NB4 (cell line): ENCODE measurements around the gene VASN.

ENCODE experiments used
- POLR2A ChIP-seq: IDR thresholded peaks from 2 replicates; pipeline ENCODE4 v1.6.1; 2011; ENCODE audit warnings: mild to moderate bottlenecking; ENCODE audit not compliant: insufficient read length; ENCODE audit errors: extremely low read depth
- TF ChIP-seq, protein P1 (sequence below): IDR thresholded peaks from one replicate; pipeline ENCODE4 v1.5.1; 2012; ENCODE audit warnings: low read depth, low read length

DNA sequence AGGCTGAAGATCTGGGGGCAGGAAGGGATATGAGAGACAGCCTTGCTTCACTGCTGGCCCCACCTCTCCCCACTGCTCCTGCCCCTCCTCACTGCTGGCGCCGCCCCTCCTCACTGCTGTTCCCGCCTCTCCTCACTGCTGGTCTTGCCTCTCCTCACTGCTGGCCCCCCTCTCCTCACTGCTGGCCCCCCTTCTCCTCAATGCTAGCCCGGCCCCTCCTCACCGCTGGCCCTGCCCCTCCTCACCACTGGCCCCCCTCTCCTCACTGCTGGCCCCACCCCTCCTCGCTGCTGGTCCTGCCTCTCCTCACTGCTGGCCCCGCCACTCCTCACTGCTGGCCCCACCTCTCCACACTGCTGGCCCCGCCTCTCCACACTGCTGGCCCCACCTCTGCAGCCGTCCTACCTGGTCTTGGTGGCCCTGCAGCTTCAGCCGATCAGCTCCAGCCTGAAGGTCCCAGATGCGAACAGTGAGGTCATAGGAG, 11.1 kb upstream of the VASN start:
- TF ChIP-seq, protein P1, sequence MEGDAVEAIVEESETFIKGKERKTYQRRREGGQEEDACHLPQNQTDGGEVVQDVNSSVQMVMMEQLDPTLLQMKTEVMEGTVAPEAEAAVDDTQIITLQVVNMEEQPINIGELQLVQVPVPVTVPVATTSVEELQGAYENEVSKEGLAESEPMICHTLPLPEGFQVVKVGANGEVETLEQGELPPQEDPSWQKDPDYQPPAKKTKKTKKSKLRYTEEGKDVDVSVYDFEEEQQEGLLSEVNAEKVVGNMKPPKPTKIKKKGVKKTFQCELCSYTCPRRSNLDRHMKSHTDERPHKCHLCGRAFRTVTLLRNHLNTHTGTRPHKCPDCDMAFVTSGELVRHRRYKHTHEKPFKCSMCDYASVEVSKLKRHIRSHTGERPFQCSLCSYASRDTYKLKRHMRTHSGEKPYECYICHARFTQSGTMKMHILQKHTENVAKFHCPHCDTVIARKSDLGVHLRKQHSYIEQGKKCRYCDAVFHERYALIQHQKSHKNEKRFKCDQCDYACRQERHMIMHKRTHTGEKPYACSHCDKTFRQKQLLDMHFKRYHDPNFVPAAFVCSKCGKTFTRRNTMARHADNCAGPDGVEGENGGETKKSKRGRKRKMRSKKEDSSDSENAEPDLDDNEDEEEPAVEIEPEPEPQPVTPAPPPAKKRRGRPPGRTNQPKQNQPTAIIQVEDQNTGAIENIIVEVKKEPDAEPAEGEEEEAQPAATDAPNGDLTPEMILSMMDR = no peak
- TF ChIP-seq POLR2A = no peak
